Activated effector memory CD4-positive, alpha-beta T cell treated with anti-CD3 and anti-CD28 coated beads, Interleukin-2, amount 50 U/mL, for 16 hours (primary cell): ENCODE data around the gene ARVCF.

Experiments used
- DNase-seq: peaks from one replicate; pipeline ENCODE4 v3.0.0-alpha.2; 2020

The ARVCF gene

GRCh38 chr22:20053407-20054033, 36.9 kb upstream of the ARVCF start:
- no peak for DNase-seq

DNA sequence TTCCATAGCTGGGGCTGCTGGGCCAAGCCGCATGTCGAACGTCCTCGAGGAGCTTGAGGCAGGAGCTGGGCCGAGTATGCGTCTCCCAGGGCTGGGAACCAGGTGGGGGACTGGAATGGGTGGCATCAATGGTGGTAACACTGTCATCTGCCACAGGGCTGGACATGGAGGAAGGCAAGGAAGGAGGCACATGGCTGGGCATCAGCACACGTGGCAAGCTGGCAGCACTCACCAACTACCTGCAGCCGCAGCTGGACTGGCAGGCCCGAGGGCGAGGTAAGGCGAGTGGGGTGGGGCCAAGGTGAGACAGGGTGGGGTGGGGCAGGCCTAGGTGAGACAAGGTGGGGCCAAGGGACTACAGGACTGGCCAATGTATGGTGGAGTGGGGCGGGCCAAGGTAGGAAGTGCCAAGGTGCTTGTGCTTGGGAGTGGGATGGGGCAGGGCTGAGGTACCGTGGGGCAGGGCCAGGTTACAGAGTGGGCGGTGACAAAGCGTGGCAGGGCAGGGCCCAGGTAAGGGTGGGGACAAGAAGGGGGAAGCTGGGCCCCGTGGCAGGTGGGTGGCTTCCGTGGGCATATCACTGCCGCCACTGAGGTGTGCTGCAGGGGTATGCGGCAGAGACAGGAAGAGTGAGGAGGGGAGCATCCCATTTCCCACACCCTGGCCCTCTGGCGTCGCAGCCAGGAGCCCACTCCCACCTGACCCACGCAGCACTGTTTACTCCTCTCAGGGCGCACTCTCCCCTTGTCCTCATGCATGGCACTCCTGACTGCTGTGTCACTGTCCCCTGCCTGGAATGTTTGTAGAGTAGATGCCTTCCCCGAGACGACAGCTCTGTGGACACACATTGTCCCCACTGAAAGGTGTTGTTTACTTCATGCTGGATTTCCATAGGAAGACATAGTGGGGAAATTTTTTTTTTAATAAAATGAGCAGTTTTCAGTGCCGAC, 36.0 kb upstream of the ARVCF start:
- no peak for DNase-seq

GRCh38 chr22:20051927-20052308, 35.3 kb upstream of the ARVCF start:
- DNase-seq: no peak

DNA sequence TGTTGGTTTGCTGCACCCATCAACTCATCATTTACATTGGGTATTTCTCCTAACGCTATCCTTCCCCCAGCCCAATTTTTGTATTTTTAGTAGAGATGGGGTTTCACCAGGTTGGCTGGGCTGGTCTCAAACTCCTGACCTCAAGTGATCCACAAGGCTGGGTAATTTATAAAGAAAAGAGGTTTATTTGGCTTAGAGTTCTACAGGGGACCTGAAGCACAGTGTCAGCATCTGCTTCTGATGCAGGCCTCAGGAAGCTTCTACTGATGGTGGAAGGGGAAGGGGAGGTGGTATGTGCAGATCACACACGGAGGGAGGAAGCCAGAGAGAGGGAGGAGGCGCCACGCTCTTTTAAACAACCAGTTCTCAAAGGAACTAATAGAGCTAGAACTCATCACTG, 30.1 kb upstream of the ARVCF start:
- DNase-seq: no peak

DNA sequence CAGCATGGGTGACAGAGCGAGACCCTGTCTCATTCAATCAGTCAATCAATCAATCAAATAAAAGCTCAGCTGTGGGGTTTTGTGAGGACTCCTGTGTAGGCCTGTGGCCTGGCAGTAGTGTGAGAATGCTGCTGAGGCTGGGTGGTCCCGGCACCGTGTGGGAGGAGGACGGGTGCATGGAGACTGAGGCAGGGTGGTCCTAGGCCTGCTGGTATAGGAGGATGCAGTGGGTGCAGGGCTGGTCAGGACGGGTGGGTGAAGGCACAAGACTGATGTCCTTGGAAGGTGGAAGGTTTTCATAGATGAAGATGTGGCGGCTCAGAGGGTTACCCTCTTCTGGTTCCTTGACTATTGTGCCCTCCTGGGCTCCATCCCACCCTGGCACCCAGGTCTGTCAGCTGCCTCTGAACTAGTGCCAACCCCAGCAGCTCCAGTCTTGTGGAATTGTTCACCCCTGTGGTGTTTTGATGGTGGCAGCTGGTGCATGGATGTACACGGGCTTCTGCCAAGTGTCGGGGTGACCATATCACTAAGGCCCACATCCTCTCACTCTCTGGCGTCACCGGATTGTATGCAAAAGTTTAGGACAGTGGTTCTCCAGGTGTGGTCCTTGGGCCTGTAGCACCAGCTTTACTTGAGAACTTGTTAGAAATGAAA, 28.0 kb upstream of the ARVCF start:
- no peak for DNase-seq

DNA sequence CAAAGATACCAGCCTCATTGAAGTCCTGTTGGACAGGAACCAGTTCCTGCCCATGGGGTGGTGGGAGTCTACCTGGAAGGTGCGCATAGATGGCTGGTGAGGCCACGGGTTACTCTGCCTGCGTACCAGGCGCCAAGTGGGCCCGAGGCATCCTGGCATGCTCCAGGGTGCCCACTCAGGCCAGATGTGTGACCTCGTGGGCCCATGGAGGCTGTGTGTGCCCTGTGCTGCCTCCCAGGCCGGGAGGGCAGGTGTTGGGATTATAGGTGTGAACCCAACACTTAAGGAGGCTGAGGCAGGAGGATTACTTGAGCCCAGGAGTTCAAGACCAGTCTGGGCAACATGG, 27.3 kb upstream of the ARVCF start:
- DNase-seq: no peak

- no peak for DNase-seq
Observed at GRCh38 chr22:20043057-20043996, 26.7 kb upstream of the ARVCF start.

GRCh38 chr22:20040327-20041200, 23.9 kb upstream of the ARVCF start:
- DNase-seq: no peak

DNA sequence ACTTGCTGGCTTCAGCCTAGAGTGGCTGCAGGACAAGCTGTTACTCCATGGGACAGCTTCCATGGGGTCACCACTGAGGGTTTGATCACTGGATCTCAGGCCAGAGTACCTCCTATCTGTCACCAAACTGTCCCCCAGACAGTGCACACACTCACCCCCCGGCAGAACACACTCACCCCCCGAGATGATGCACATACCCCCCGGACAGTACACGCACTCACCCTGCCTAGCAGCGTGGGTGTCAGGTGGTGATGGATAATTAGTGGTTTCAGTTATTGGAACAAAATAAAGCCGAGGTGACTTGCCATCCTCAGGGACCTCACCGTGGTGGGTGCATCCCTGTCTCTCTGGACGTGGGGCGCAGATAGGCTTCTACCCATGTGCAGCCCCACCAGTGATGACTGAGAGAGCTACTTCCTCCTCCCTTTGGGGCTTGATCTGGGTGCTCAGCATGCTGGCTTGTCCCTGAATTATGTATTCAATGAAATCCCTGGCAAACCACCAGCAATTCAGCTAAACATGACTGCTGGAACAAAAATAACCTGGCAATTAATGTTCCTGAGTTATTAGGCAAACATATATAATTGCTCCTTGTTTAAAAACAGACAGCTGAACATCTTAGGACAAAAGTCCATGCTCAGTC, 23.2 kb upstream of the ARVCF start:
- no peak for DNase-seq

DNA sequence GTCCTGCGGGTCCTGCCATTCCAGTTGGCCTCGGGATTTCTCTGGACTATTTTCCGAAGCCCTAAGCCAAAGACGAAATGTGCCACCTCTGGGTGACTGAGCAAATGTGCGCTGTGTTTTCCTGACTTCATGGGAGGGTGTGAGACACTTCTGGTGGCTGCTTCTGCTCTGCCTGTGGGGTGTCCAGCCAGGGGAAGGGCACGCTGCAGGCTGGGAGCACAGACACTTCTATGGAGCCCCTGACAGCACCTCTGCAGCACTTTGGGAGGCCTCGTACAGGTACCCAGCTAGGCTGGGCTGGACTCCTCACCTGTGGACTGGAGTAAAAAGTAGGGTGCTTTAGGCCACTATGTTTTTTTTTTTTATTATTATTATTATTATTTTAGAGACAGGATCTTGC, 22.0 kb upstream of the ARVCF start:
- no peak for DNase-seq

DNA sequence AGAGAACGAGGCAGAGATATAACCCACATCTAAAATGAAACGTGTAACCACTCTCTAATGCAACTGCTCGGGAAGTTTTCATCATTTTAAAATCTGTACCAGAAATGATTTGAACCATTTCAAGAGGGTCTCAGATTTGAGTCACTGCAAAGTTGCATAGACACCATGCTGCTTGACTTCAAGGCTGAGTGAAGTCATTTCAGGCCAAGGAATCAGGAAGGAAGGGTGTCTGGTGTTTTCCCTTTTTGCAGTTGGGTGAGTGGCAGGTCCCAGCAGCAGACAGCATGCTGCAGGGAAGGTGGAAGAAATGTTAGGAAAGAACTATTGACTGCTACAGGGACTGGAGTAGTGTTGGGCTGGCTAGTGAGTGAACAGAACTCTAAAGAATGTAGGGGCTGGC, 20.8 kb upstream of the ARVCF start:
- DNase-seq: no peak

- DNase-seq: no peak
Observed at GRCh38 chr22:20036535-20037392, 20.1 kb upstream of the ARVCF start.

DNA sequence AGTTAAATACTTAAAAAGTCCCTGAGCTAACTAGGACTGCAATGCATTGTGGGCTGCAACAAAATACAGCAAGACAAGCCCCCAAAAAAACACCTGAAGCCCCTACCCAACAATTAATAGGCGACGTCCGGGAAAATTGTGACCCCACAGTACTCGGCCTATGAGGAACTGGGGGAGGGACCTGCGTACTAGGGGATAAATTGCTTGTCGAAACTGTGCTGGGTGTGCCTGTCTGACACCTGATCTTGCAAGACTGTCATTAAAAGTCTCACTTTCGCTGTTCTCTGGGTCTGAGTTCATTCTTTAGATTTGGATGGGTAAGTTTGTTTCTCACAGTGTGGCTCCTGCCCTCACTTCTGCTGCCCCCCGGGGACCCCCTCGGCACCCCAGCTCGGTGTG, 19.5 kb upstream of the ARVCF start:
- DNase-seq: no peak

DNA sequence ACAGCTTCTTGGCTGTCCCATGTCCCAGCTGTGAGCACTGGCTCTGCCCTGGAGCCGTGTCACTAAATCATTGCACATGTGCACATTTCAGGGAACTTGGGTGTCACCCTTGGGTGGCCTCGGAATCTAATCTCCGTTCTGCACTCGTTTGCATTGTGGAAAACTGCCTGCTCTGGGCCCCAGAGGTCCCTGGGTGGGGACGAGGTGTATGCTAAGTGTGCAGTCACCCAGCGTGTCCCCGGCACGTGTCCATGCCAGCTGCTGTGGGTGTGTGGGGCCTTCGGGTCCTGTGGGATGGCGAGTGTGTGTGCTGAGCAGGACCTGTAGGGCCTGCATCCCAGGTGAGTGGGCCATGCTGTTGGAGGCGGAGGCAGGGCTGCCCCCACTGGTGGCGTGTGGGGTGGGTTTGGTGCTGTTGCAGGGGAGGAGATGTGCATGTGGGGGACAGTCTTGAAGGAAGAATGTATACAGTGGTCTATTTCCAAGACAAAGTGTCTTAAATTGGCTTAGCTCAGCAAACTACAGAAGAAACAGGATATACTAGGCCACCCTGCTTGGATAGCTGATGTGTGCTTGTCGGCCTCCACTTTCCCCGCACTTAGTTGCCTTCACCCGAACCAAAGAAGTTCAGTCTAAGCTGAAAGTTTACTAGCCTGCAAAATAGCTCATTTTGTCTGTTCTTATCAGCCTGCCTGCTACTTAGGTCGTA, 18.9 kb upstream of the ARVCF start:
- no peak for DNase-seq

- DNase-seq: no peak
Observed at GRCh38 chr22:20034143-20034542, 17.5 kb upstream of the ARVCF start.

DNA sequence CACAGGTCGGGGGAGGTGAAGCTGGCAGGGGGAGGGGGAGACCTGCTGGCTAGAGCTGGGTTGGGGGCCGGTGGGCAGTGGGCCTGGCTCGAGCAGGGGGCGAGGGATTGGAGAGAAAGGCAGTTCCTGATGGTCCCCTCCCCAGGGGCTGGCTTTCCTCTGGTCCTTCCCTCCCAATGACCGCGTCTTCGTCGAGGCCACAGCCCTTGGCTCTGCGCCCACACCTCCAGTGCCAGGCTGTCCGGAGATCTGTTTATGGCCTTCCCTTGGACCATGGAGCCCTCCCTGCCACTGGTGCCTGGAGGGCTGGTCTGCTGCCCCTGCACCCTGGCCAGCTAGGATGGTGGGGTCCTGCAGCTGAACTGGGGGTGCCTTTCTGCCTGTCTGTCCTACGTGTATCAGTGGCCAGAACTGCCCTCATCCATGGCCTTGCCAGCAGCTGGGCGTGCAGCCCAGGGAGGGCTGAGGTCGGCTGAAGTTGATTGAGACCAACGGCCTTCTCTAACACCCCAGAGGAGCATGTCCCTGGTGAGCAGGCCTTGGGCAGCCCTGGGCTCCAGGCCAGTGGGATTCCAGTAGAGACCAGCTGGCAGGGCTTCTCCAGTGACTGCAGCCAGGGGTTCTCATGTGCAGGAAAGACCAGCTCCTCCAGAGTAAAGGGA, 16.6 kb upstream of the ARVCF start:
- DNase-seq: no peak

DNA sequence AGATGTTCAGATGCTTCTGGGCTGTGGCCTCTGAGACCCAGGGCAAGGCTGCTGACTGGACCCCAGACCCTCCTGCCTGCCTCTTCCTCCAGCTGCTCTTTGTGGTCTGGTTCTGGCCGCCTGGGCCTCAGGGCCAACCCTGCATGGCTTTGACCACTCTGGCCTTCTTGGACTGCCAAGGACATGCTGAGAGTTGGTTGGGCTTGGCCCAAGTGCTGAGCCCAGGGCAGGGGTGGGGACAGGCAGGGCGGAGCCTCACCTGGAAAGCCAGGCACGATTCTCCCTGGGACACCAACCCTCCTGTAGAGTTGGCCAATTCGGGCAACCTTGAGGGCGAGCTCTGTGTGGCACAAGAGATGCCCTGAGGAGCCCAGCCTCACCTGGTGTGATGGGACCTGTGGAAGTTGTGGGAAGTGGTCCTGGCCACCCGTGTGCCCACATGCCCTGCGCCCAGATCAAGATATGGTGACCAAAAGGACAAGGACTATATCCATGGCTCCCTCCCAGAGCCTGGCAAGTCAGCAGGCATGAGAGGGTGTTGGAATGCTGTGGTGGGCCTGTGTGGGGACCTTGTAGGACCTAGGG, 15.9 kb upstream of the ARVCF start:
- no peak for DNase-seq

DNA sequence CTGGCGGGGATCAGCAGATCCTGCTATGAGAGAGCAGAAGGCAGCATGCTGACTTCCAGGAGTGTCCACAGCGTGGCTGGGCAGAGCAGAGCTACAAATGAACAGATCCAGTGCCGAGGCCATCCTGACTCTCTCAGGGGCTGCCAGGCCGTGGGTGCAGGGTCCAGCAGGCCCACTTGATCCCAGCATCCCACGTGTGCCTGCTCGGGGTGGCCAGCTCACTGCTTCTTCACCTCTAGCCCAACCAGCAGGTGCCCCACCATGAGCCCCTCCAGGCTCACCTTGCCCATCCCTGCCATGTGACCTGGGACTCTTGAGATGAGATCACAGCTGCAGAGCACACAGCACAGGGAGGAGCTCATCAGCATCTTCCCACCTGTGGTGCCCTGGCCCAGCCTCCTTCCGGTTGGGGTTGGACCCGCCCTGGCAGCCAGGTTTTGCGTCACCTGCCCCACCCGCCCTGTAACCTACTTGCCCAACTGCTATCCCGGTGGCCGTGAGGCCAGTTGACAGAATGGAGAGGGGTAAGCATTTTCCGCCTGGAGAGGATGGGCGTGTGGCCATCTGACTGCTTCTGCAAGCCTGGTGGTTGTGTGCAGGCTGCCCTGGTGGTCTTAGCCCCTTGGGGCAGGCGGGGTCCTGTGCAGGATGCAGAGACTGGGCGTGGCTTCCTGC, 15.2 kb upstream of the ARVCF start:
- peak; percentile 82 for DNase-seq
